Stomach (tissue), 4 donors: ENCODE measurements around the gene ECPAS.
"Not testable (repeated sequence)": the region's sequence is repeated elsewhere in the genome, so short reads cannot be mapped to it uniquely, and the experiment has no call there.

ENCODE experiments used
- EP300 ChIP-seq: sonication (generic); formaldehyde crosslinking; IDR thresholded peaks from one replicate; pipeline ENCODE4 v1.6.1; 2017; ENCODE audit warnings: antibody characterized with exemption
- POLR2A ChIP-seq, 4 donors: fragments of 450-650 bp; IDR thresholded peaks; one replicate each; pipeline ENCODE4 v1.6.1; 2016; ENCODE audit warnings: antibody characterized with exemption in 4 of 4, control low read depth in 2 of 4, mild to moderate bottlenecking in 1 of 4, moderate library complexity in 1 of 4
- POLR2AphosphoS5 ChIP-seq, 3 donors: sonication (generic); formaldehyde crosslinking; IDR thresholded peaks; one replicate each; pipeline ENCODE4 v1.6.1; 2016; ENCODE audit warnings: antibody characterized with exemption in 3 of 3
- TF ChIP-seq, protein P1 (sequence below), 7 experiments: fragments of 450-650 bp in 4 of 7; fragments of 200-600 bp in 3 of 7; sonication (generic) in 3 of 7; IDR thresholded peaks; one replicate each; pipeline ENCODE4 v1.5.1; 2016 to 2019; ENCODE audit warnings: antibody characterized with exemption in 7 of 7, control low read depth in 2 of 7, mild to moderate bottlenecking in 1 of 7

DNA sequence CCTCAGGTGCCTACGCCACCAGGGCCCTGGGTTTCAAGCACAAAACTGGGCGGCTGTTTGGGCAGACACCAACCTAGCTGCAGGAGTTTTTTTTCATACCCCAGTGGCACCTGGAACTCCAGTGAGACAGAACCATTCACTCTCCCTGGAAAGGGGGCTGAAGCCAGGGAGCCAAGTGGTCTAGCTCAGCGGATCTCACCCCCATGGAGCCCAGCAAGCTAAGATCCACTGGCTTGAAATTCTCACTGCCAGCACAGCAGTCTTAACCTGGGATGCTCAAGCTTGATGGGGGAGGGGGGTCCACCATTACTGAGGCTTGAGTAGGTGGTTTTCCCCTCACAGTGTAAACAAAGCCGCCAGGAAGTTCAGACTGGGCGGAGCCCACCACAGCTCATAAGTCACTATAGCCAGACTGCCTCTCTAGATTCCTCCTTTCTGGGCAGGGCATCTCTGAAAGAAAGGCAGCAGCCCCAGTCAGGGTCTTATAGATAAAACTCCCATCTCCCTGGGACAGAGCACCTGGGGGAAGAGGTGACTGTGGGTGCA, 149.8 kb downstream of the ECPAS start:
- not testable (repeated sequence) for TF ChIP-seq POLR2A (IDR thresholded peaks at IDR 0.05); POLR2AphosphoS5 (IDR thresholded peaks at IDR 0.05); EP300
- TF ChIP-seq, protein P1, sequence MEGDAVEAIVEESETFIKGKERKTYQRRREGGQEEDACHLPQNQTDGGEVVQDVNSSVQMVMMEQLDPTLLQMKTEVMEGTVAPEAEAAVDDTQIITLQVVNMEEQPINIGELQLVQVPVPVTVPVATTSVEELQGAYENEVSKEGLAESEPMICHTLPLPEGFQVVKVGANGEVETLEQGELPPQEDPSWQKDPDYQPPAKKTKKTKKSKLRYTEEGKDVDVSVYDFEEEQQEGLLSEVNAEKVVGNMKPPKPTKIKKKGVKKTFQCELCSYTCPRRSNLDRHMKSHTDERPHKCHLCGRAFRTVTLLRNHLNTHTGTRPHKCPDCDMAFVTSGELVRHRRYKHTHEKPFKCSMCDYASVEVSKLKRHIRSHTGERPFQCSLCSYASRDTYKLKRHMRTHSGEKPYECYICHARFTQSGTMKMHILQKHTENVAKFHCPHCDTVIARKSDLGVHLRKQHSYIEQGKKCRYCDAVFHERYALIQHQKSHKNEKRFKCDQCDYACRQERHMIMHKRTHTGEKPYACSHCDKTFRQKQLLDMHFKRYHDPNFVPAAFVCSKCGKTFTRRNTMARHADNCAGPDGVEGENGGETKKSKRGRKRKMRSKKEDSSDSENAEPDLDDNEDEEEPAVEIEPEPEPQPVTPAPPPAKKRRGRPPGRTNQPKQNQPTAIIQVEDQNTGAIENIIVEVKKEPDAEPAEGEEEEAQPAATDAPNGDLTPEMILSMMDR (IDR thresholded peaks at IDR 0.05) = not testable (repeated sequence)
